Tibial artery (tissue), 4 donors: ENCODE data around the gene SEMA3D.

Experiments
- DNase-seq, 2 donors: peaks; one replicate each; pipeline ENCODE4 v3.0.0-alpha.2; 2019
- H3K27ac ChIP-seq, 2 donors: fragments of 200-600 bp; sonication (generic) in 1 of 2; 1 replicate in 1 of 2; 2 replicates in 1 of 2; pipeline ENCODE4 v1.5.1; 2018 to 2019; ENCODE audit warnings: mild to moderate bottlenecking in 1 of 2
- H3K27me3 ChIP-seq, 2 donors: fragments of 200-600 bp; sonication (generic) in 1 of 2; one replicate each; pipeline versions ENCODE4 v1.5.1 to v1.6.0; 2016 to 2019
- H3K36me3 ChIP-seq, 3 donors: fragments of 200-600 bp; sonication (generic) in 2 of 3; one replicate each; pipeline ENCODE4 v1.5.1; 2016 to 2019; ENCODE audit warnings: mild to moderate bottlenecking in 2 of 3
- H3K4me1 ChIP-seq, 4 donors: fragments of 200-600 bp; sonication (generic) in 2 of 4; 1 replicate in 3 of 4; 2 replicates in 1 of 4; pipeline ENCODE4 v1.5.1; 2016 to 2019
- H3K4me3 ChIP-seq, 2 donors: fragments of 200-600 bp; sonication (generic) in 1 of 2; 1 replicate in 1 of 2; 2 replicates in 1 of 2; pipeline ENCODE4 v1.5.1; 2018 to 2019; ENCODE audit warnings: mild to moderate bottlenecking in 2 of 2
- H3K9me3 ChIP-seq, 3 donors: fragments of 200-600 bp; sonication (generic) in 1 of 3; one replicate each; pipeline ENCODE4 v1.5.1; 2016 to 2019
- intact Hi-C: fragments of 100-400 bp; cut with DNase I; formaldehyde crosslinking; loops from one replicate; pipeline ENCODE4 v1.15.0; 2023; ENCODE audit warnings: low total_unique reads
- TF ChIP-seq, protein P1 (sequence below), 2 experiments: fragments of 200-600 bp in 1 of 2; fragments of 450-650 bp in 1 of 2; IDR thresholded peaks; one replicate each; pipeline ENCODE4 v1.5.1; 2017 to 2019; ENCODE audit warnings: antibody characterized with exemption in 2 of 2, mild to moderate bottlenecking in 1 of 2, moderate library complexity in 1 of 2

SEMA3D gene

DNA sequence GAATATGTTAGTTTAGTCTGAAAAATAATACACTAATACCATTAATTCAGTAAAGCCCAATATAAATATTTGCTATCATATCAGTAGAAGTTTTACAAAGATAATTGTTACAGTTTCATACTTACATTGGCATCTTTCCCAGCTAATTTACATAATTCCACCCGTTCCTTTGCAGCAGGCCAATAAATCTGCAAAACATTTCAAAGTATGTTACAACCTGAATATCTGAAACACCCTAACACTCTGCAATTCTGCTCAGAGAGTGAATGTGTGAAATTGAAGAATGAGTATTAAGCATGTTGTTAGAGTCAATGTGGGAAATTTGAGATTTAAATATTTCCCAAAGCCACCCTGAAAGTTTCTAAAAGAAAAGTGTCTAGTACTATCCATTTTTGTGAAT lies 105.5 kb downstream of the SEMA3D start:
- no peak for DNase-seq
- Histone ChIP-seq H3K27me3 (no peaks in the 10 kb centered on the region), H3K4me1 (no peaks in the 10 kb centered on the region), H3K9me3 (no peaks in the 10 kb centered on the region), H3K4me3 (no peak overlapping the region), H3K36me3 (no peaks in the 10 kb centered on the region), H3K27ac (no peak overlapping the region)
- TF ChIP-seq, protein P1, sequence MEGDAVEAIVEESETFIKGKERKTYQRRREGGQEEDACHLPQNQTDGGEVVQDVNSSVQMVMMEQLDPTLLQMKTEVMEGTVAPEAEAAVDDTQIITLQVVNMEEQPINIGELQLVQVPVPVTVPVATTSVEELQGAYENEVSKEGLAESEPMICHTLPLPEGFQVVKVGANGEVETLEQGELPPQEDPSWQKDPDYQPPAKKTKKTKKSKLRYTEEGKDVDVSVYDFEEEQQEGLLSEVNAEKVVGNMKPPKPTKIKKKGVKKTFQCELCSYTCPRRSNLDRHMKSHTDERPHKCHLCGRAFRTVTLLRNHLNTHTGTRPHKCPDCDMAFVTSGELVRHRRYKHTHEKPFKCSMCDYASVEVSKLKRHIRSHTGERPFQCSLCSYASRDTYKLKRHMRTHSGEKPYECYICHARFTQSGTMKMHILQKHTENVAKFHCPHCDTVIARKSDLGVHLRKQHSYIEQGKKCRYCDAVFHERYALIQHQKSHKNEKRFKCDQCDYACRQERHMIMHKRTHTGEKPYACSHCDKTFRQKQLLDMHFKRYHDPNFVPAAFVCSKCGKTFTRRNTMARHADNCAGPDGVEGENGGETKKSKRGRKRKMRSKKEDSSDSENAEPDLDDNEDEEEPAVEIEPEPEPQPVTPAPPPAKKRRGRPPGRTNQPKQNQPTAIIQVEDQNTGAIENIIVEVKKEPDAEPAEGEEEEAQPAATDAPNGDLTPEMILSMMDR (IDR thresholded peaks at IDR 0.05), result no peak
- intact Hi-C loops, result no loop called here

DNA sequence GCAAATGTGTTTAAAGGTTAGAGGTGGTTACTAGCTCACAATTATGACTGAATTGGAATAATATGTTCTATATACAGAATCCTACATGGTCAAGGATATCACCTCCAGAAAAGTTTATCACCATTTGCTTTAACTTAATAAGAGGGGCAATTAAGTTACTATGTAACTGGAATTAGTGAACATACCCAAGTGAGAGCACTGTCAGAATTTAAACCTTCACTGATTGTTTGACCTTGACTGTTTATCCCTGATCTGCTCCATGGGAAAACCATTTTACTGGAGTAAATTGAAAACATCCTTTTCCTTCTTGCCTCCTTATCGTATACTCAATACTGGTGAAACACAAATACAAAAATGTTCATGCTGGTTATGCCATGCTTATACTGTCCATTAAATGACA lies 107.4 kb downstream of the SEMA3D start:
- H3K4me3 ChIP-seq, result no peak overlapping the region

DNA sequence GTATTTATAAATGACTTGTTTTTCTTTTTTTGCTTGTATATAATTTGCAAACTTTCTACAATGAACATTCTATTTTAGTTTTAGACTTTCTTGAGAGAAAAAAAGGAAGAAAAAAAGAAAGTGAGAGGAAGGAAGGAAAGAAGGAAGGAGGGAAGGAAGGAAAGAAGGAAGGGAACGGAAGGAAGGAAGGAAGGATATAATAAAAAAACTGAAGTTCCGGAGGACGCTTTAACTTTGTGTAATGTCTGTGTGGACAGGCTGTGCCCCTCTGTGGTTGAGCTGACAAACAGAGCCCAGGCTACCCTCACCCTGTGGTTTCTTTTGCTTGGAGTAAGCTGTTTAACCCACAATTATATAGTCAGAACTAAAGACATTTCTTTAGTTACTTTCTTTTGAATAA lies 108.7 kb downstream of the SEMA3D start:
- TF ChIP-seq, protein P1 (IDR thresholded peaks at IDR 0.05), result no peak
- no peaks in the 10 kb centered on the region for H3K36me3 ChIP-seq
- no peaks in the 10 kb centered on the region for H3K27me3 ChIP-seq
- DNase-seq, result no peak
- H3K27ac ChIP-seq, result no peak overlapping the region
- H3K4me3 ChIP-seq, result no peak overlapping the region
- intact Hi-C loops, result no loop called here
- no peaks in the 10 kb centered on the region for H3K9me3 ChIP-seq
- H3K4me1 ChIP-seq, result no peaks in the 10 kb centered on the region

More for the DNA sequence above, 107.4 kb downstream of the SEMA3D start:
- H3K27ac ChIP-seq, result no peak overlapping the region
- no peak for DNase-seq
- intact Hi-C loops, result no loop called here
- no peaks in the 10 kb centered on the region for H3K9me3 ChIP-seq
- no peaks in the 10 kb centered on the region for H3K36me3 ChIP-seq
- TF ChIP-seq, protein P1 (IDR thresholded peaks at IDR 0.05), result no peak
- no peaks in the 10 kb centered on the region for H3K4me1 ChIP-seq
- no peaks in the 10 kb centered on the region for H3K27me3 ChIP-seq

DNA sequence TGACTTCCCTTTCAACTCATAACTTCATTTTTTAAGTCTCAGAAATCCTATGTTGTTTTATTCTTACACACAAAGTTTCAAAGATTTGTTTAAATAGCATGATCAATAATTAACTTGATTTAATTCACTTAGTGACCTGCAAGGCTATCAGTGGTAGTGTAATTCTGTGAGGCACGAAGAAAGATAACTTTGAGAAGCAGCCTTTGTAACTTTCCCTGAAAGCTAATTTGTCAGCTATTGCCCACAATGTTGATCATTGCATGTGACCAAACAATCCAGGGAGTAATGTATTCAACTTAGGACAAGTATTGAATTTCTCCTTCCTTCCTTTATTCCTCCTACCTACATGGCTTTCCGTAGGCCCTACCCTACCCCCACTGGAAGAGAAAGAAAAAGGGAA lies 111.0 kb downstream of the SEMA3D start:
- H3K4me1 ChIP-seq, result no peaks in the 10 kb centered on the region
- H3K36me3 ChIP-seq, result no peaks in the 10 kb centered on the region
- no peak overlapping the region for H3K4me3 ChIP-seq
- intact Hi-C loops, result no loop called here
- no peak for DNase-seq
- H3K9me3 ChIP-seq, result no peaks in the 10 kb centered on the region
- H3K27me3 ChIP-seq, result no peaks in the 10 kb centered on the region
- H3K27ac ChIP-seq, result no peak overlapping the region
- TF ChIP-seq, protein P1 (IDR thresholded peaks at IDR 0.05), result no peak

DNA sequence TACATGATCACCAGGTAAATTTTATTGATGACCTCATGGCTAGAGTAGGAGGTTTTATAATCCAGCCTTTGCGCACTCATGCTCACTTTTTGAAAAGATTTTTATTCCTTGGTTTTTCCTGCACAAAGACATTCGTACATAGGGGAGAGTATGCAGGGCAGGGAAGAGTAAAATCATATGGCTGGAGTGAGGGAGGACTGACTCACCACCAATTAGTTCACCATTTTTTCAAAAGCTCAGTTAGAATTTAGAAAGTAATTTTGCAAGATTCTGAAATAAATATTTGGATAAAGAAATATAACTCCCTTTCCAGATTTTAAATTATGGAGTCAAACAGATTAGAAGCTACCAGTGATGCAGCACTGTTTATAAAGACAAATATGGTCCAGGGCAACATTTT lies 111.9 kb downstream of the SEMA3D start:
- intact Hi-C loops, result no loop called here
- Histone ChIP-seq H3K27me3 (no peaks in the 10 kb centered on the region), H3K9me3 (no peaks in the 10 kb centered on the region), H3K27ac (no peak overlapping the region), H3K4me1 (peaks cover 0 to 2% (median 0%) of the 10 kb centered on the region in 4 donors), H3K4me3 (no peak overlapping the region), H3K36me3 (no peaks in the 10 kb centered on the region)
- no peak for DNase-seq
- TF ChIP-seq, protein P1 (IDR thresholded peaks at IDR 0.05), result no peak

DNA sequence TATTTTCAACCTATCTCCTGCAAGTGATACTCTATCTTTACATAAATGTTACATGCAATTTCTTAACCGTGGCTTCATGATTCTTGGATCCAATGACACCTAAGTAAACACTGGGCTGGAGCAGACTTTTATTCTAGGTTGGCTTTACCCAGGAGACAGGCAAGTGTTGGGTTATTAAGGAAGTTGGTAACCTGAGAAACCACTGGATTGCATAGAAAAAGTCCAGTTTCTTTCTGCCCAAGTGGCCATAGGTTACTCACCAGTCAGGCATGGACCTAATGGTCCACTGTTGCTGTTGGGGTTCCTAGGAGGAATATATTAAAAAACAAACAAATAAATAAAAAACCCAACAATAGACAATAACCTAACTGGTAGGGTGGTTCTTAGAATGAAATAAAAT lies 112.8 kb downstream of the SEMA3D start:
- TF ChIP-seq, protein P1 (IDR thresholded peaks at IDR 0.05), result no peak
- Histone ChIP-seq H3K36me3 (no peaks in the 10 kb centered on the region), H3K27me3 (no peaks in the 10 kb centered on the region), H3K27ac (no peak overlapping the region), H3K4me1 (peaks cover 0 to 11% (median 7%) of the 10 kb centered on the region in 4 donors), H3K9me3 (no peaks in the 10 kb centered on the region), H3K4me3 (no peak overlapping the region)
- intact Hi-C loops, result no loop called here
- no peak for DNase-seq
